Body of pancreas (tissue), 4 donors: ENCODE results near the gene SRGAP1. TPM values are rescaled to one million over a fixed set of nuclear protein-coding genes. Genes with fewer than 3 reads are reported as not detected.

Experiments used
- ATAC-seq: fragments of 150-250 bp; one replicate; pipeline ENCODE4 v1.9.1; 2016
- DNase-seq, 4 donors: peaks; one replicate each; pipeline ENCODE4 v3.0.0-alpha.2; 2019
- H3K27ac ChIP-seq, 4 donors: fragments of 200-600 bp; sonication (generic); 1 replicate in 3 of 4; 2 replicates in 1 of 4; pipeline versions ENCODE4 v1.5.1 to v1.6.1; 2016 to 2019; ENCODE audit warnings: mild to moderate bottlenecking in 1 of 4, mixed read lengths in 1 of 4, moderate library complexity in 1 of 4
- H3K27me3 ChIP-seq, 2 donors: fragments of 200-600 bp; sonication (generic); one replicate each; pipeline ENCODE4 v1.6.0; 2016; ENCODE audit warnings: mild to moderate bottlenecking in 1 of 2
- H3K36me3 ChIP-seq, 2 donors: fragments of 200-600 bp; sonication (generic); replicated peaks in 1 of 2; 2 replicates each; pipeline ENCODE4 v1.5.1; 2016; ENCODE audit warnings: low read depth in 2 of 2; ENCODE audit not compliant: insufficient read depth in 1 of 2
- H3K4me1 ChIP-seq: fragments of 200-600 bp; sonication (generic); one replicate; pipeline ENCODE4 v1.6.0; 2016
- H3K4me3 ChIP-seq, 2 donors: fragments of 200-600 bp; sonication (generic); 1 replicate in 1 of 2; 2 replicates in 1 of 2; pipeline ENCODE4 v1.5.1; 2016 to 2019
- H3K9me3 ChIP-seq, 3 donors: fragments of 200-600 bp; sonication (generic); 1 replicate in 2 of 3; 2 replicates in 1 of 3; pipeline ENCODE4 v1.5.1; 2016
- POLR2A ChIP-seq, 3 donors: fragments of 450-650 bp; IDR thresholded peaks; one replicate each; pipeline ENCODE4 v1.6.1; 2016; ENCODE audit warnings: antibody characterized with exemption in 3 of 3, mild to moderate bottlenecking in 2 of 3
- WGBS, 2 donors: methylation state at CpG; one replicate each; pipeline ENCODE4 v1.1.5; 2017; 5-methylcytosine and 5-hydroxymethylcytosine counted together
- intact Hi-C: fragments of 100-400 bp; cut with DNase I; formaldehyde crosslinking; loops from one replicate; pipeline ENCODE4 v1.15.1; 2023
- total RNA-seq, 2 donors: library from RNA; depleted of rRNA; stranded (reverse); fragments of >200 nt; gene quantifications; one replicate each; pipeline ENCODE4 v1.1.0, GENCODE V29; 2016
- TF ChIP-seq, protein P1 (sequence below), 7 experiments: fragments of 450-650 bp in 4 of 7; fragments of 200-600 bp in 3 of 7; sonication (generic) in 3 of 7; IDR thresholded peaks; one replicate each; pipeline ENCODE4 v1.5.1; 2016 to 2019; ENCODE audit warnings: antibody characterized with exemption in 7 of 7

Gene SRGAP1
- total RNA-seq, 2 donors from 2014 or later = 8.8 to 14.8 TPM

DNA sequence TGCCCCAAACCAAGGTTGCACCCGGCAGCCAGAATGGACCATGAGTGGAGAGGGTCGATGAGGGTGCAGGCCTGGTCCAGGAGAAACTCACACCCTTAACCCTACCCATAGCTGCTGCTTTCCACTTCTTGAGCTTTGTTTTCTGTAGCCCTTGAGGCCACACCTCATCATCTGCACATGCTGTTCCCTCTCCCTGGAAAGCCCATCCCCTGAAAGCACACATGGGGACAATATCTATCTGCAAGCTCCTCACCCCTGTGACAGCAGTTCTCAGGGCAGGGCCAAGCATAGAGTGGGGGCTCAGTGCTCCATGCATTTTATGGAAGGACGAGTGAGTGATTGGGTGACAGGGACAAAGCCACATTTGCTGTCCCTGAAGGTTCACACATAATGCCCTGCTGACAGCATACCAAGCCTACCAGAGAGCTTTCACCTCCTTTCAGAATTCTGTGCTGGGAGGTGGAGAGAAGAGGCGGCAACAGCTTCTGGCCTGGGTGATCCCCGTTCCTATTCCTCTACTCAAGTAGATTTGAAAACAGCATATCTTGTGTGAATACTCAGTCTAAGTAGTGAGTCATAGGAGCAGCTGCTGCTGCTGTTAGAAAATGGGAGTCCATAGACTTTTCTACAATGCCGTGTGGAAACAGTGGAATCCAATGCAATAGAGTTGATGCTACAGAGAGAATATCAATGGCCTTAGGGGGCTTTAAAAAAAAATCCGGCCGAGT is 44.6 kb downstream of the SRGAP1 start:
- Histone ChIP-seq H3K9me3 (no peaks in the 10 kb centered on the region), H3K27ac (peak overlapping the region in 2 of 4 donors; percentile 23 to 27), H3K4me3 (no peak overlapping the region), H3K27me3 (no peaks in the 10 kb centered on the region), H3K36me3 (no peaks in the 10 kb centered on the region), H3K4me1 (peaks cover 17% of the 10 kb centered on the region)
- DNase-seq (no peak), ATAC-seq (no peak)
- TF ChIP-seq, protein P1, sequence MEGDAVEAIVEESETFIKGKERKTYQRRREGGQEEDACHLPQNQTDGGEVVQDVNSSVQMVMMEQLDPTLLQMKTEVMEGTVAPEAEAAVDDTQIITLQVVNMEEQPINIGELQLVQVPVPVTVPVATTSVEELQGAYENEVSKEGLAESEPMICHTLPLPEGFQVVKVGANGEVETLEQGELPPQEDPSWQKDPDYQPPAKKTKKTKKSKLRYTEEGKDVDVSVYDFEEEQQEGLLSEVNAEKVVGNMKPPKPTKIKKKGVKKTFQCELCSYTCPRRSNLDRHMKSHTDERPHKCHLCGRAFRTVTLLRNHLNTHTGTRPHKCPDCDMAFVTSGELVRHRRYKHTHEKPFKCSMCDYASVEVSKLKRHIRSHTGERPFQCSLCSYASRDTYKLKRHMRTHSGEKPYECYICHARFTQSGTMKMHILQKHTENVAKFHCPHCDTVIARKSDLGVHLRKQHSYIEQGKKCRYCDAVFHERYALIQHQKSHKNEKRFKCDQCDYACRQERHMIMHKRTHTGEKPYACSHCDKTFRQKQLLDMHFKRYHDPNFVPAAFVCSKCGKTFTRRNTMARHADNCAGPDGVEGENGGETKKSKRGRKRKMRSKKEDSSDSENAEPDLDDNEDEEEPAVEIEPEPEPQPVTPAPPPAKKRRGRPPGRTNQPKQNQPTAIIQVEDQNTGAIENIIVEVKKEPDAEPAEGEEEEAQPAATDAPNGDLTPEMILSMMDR (IDR thresholded peaks at IDR 0.05) = no peak
- no peak for TF ChIP-seq POLR2A (IDR thresholded peaks at IDR 0.05)
- 92 to 96% methylated on average over 8 of the region's 8 CpGs for WGBS, 2 donors
- intact Hi-C loops = no loop called here

DNA sequence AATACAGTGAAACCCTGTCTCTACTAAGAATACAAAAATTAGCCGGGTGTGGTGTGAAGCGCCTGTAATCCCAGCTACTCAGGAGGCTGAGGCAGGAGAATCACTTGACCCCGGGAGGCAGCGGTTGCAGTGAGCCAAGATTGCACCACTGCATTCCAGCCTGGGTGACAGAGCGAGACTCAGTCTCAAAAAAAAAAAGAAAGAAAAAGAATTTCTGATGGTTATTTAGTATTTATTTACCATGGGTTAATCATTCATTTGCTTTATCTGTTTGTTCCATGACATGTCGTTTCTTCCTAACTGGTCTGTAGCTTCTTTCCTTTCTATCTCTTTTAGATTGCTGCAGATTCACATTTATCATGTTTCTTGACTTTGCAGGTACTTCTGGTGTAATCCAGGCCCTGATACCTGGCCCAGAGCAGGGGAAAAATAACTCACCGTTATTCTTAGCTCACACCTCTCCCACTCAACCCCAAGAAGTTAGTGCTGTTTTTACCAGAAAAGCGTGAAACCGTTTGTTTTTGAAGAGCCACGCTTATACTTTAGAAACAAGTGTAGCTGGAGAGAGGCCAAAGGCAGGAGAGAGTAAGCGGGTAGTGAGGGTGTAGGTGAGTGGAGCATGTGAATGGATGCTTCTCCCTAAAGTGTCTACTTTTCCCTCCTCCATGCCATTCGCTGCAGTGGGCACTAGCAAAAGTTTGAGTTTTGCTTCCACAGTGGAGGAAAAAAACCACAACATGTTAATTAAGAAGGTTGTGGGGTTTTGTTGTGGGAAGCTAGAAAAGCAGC is 45.4 kb downstream of the SRGAP1 start:
- Histone ChIP-seq H3K9me3 (no peaks in the 10 kb centered on the region), H3K27me3 (no peaks in the 10 kb centered on the region), H3K4me1 (peaks cover 17% of the 10 kb centered on the region), H3K36me3 (no peaks in the 10 kb centered on the region), H3K27ac (peak overlapping the region in 2 of 4 donors; percentile 23 to 27), H3K4me3 (no peak overlapping the region)
- ATAC-seq = no peak
- TF ChIP-seq, protein P1 (IDR thresholded peaks at IDR 0.05) = no peak
- TF ChIP-seq POLR2A (IDR thresholded peaks at IDR 0.05) = no peak
- WGBS, 2 donors = 65 to 74% methylated on average over 12 of the region's 12 CpGs
- DNase-seq = no peak
- intact Hi-C loops = no loop called here

DNA sequence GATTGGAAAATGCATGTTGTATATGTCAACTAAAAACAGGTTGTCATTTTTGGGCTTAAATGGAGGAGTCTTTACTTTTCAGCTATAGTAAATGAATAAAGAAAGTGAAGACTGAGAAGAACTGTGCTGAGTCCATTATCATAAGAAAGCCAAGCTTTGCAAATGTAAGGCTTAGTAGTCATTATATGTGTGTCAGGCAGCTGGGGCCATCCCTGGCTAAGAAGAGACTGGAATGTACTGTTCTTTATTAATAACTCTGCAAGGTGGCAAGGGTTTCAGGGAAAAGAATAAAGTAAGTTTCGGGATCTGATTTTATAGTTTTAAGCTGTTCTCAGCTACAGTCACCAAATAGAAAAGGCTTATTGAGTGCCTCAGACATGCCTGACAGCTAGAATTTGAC is 48.7 kb downstream of the SRGAP1 start:
- 96 to 100% methylated on average over 1 of the region's 1 CpG for WGBS, 2 donors
- Histone ChIP-seq H3K27ac (no peak overlapping the region), H3K9me3 (no peaks in the 10 kb centered on the region), H3K27me3 (no peaks in the 10 kb centered on the region), H3K4me3 (no peak overlapping the region), H3K4me1 (peaks cover 42% of the 10 kb centered on the region), H3K36me3 (no peaks in the 10 kb centered on the region)
- no peak for TF ChIP-seq POLR2A (IDR thresholded peaks at IDR 0.05)
- TF ChIP-seq, protein P1 (IDR thresholded peaks at IDR 0.05) = no peak
- no peak for ATAC-seq
- intact Hi-C loops = no loop called here
- DNase-seq = no peak

DNA sequence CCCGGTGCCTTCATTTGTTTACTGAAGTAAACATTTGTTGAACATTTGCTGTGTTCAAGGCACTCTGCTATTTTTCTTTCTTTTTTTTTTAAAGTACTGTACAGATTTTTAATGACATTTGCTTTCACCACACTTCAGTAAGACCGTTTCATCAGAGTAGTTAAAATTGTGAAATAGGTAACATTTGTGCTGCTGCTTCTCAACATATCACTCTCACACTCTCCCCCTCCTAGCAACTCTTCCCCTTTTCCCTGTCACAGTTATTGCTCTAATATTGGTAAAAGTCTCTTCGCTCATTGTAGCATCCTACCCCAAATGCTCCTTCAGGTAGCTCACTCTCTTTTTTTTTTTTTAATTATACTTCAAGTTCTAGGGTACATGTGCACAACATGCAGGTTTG is 49.6 kb downstream of the SRGAP1 start:
- Histone ChIP-seq H3K9me3 (no peaks in the 10 kb centered on the region), H3K4me3 (no peak overlapping the region), H3K36me3 (no peaks in the 10 kb centered on the region), H3K27ac (no peak overlapping the region), H3K27me3 (no peaks in the 10 kb centered on the region), H3K4me1 (peaks cover 42% of the 10 kb centered on the region)
- DNase-seq (no peak), ATAC-seq (no peak)
- intact Hi-C loops = no loop called here
- TF ChIP-seq POLR2A (IDR thresholded peaks at IDR 0.05) = no peak
- TF ChIP-seq, protein P1 (IDR thresholded peaks at IDR 0.05) = no peak
- WGBS, 2 donors = 66 to 83% methylated on average over 3 of the region's 3 CpGs
